ENCODE results near the gene HDAC9. TPM values are rescaled to one million over a fixed set of nuclear protein-coding genes. Genes with fewer than 3 reads are reported as not detected.
A peak's percentile ranks its signal among the peaks of the same experiment; 100 is the strongest.

Gene HDAC9
- total RNA-seq, 1 experiment from 2014 or later: 14.7 TPM

DNA sequence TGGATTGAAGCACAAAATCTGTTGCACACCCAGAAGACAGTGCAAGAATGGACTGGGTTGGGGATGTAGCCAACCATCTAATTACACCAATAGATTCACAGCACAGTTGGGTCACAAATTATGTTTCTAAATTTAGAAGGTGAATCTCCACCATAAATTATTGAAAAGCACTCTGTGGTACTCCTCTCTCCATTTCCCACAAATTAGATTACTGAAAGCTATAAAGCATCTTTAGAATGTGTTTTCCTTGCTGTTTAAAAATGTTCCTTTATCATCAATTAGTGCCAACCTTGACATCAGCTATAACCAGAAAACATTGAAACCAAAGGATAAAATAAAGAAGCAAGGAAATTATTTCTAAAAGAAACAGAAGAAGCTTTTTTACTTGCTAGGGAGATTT, 39.9 kb upstream of the HDAC9 start:
- POLR2A ChIA-PET (ENCODE audit: unreplicated experiment): interaction anchor here (0.7 kb wide), 1 partner anchor 40 kb away, joined by 6 read pairs; the partner anchor contains the start of gene HDAC9
- H3K4me1 ChIP-seq (replicated peaks; ENCODE audit: insufficient read depth): peaks cover 11% of the 10 kb centered on the region
- intact Hi-C loops (cut with micrococcal nuclease; ENCODE audit: unreplicated experiment): no loop called here
- H3F3A ChIP-seq (ENCODE audit: insufficient read depth, low read depth): no peaks in the 10 kb centered on the region; the same call in 1 of the 2 replicates
- H3K27me3 ChIP-seq (ENCODE audit: insufficient read depth, low read depth): no peaks in the 10 kb centered on the region
- no peak overlapping the region for H3K27ac ChIP-seq
- H3K79me2 ChIP-seq (ENCODE audit: low read depth): no peaks in the 10 kb centered on the region
- H2AFZ ChIP-seq: peak overlapping the region; percentile 11; the same call in 1 of the 2 replicates
- H3K9me3 ChIP-seq (ENCODE audit: insufficient read depth, low read depth): no peaks in the 10 kb centered on the region
- DNase-seq: no peak
- no peak overlapping the region for H3K4me2 ChIP-seq
- TF ChIP-seq EZH2 (IDR thresholded peaks at IDR 0.05; ENCODE audit: low read depth): no peak
- TF ChIP-seq, protein P1, sequence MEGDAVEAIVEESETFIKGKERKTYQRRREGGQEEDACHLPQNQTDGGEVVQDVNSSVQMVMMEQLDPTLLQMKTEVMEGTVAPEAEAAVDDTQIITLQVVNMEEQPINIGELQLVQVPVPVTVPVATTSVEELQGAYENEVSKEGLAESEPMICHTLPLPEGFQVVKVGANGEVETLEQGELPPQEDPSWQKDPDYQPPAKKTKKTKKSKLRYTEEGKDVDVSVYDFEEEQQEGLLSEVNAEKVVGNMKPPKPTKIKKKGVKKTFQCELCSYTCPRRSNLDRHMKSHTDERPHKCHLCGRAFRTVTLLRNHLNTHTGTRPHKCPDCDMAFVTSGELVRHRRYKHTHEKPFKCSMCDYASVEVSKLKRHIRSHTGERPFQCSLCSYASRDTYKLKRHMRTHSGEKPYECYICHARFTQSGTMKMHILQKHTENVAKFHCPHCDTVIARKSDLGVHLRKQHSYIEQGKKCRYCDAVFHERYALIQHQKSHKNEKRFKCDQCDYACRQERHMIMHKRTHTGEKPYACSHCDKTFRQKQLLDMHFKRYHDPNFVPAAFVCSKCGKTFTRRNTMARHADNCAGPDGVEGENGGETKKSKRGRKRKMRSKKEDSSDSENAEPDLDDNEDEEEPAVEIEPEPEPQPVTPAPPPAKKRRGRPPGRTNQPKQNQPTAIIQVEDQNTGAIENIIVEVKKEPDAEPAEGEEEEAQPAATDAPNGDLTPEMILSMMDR (conservative IDR thresholded peaks at IDR 0.05): no peak
- no peak overlapping the region for H3K4me3 ChIP-seq
- H3K36me3 ChIP-seq (ENCODE audit: low read depth): no peaks in the 10 kb centered on the region
- CTCF ChIA-PET: interaction anchor here (0.6 kb wide), 1 partner anchor 749 kb away, joined by 3 read pairs; no protein-coding TSS in a partner anchor
- H3K9me2 ChIP-seq (ENCODE audit: insufficient read depth): no peaks in the 10 kb centered on the region
- no peaks in the 10 kb centered on the region for H4K20me1 ChIP-seq (ENCODE audit: insufficient read depth)
- no TSS peak for BruUV-seq (replicated peaks)

DNA sequence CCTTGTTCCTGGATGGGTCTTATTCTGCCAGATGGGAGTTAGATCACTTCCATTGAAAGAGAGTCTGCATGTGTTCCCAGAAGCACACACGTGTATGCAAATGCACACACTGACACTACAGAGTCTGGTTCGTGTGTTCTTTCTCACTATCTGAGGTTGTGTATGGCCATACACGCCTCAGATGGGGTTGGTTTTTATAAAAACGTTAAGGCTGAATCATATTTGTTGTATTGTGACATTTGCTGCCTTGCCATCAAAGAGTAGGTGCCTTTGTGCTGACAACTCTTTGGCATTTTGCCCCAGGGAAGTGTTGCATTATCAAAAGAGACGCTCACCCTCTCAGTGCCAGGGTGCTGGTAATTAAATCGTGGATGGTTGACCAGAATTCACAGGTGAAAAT, 37.7 kb upstream of the HDAC9 start:
- Histone ChIP-seq H3K9me2 (ENCODE audit: insufficient read depth) (no peaks in the 10 kb centered on the region), H3K27ac (no peak overlapping the region), H3F3A (ENCODE audit: insufficient read depth, low read depth) (no peaks in the 10 kb centered on the region; the same call in 1 of the 2 replicates), H3K27me3 (ENCODE audit: insufficient read depth, low read depth) (no peaks in the 10 kb centered on the region), H3K79me2 (ENCODE audit: low read depth) (no peaks in the 10 kb centered on the region), H3K36me3 (ENCODE audit: low read depth) (no peaks in the 10 kb centered on the region), H4K20me1 (ENCODE audit: insufficient read depth) (no peaks in the 10 kb centered on the region), H3K9me3 (ENCODE audit: insufficient read depth, low read depth) (no peaks in the 10 kb centered on the region), H3K4me1 (replicated peaks; ENCODE audit: insufficient read depth) (peaks cover 11% of the 10 kb centered on the region), H3K4me2 (no peak overlapping the region), H2AFZ (peak overlapping the region; percentile 40; the same call in 1 of the 2 replicates), H3K4me3 (no peak overlapping the region)
- ChIA-PET POLR2A (ENCODE audit: unreplicated experiment) (no interaction called here), CTCF (no interaction called here)
- BruUV-seq (replicated peaks): no TSS peak
- peak; percentile 28 to 70 for DNase-seq
- intact Hi-C loops (cut with micrococcal nuclease; ENCODE audit: unreplicated experiment): no loop called here
- TF ChIP-seq, protein P1 (conservative IDR thresholded peaks at IDR 0.05): no peak
- no peak for TF ChIP-seq EZH2 (IDR thresholded peaks at IDR 0.05; ENCODE audit: low read depth)

DNA sequence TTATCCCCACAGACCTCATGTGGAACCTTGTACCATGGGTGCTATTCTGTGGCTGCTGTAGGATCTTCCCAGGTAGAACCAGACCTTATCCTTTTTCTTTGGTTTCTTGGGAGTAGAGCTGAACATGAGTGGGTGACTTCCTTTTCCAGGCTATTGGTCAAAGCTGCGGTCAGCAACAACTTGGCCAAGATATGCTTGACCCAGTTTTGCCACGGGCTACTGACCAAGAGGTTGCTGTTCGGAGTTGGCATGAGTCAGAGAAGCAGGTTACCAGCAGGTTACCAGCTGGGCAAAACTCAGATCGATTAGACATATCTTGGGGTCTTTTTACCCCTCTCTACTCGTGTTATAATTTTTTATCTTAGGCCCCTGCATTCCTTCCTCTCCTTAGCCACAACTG, 36.7 kb upstream of the HDAC9 start:
- Histone ChIP-seq H3K27ac (no peak overlapping the region), H3K79me2 (ENCODE audit: low read depth) (no peaks in the 10 kb centered on the region), H3K9me3 (ENCODE audit: insufficient read depth, low read depth) (no peaks in the 10 kb centered on the region), H4K20me1 (ENCODE audit: insufficient read depth) (no peaks in the 10 kb centered on the region), H3K27me3 (ENCODE audit: insufficient read depth, low read depth) (no peaks in the 10 kb centered on the region), H2AFZ (peak overlapping the region; percentile 49; the same call in 1 of the 2 replicates), H3K4me1 (replicated peaks; ENCODE audit: insufficient read depth) (peaks cover 11% of the 10 kb centered on the region), H3K4me3 (no peak overlapping the region), H3F3A (ENCODE audit: insufficient read depth, low read depth) (no peaks in the 10 kb centered on the region; the same call in 1 of the 2 replicates), H3K4me2 (no peak overlapping the region), H3K36me3 (ENCODE audit: low read depth) (no peaks in the 10 kb centered on the region), H3K9me2 (ENCODE audit: insufficient read depth) (no peaks in the 10 kb centered on the region)
- no TSS peak for BruUV-seq (replicated peaks)
- TF ChIP-seq, protein P1 (conservative IDR thresholded peaks at IDR 0.05): no peak
- TF ChIP-seq EZH2 (IDR thresholded peaks at IDR 0.05; ENCODE audit: low read depth): no peak
- DNase-seq: peak in 1 of 2 experiments; percentile 56
- ChIA-PET CTCF (no interaction called here), POLR2A (ENCODE audit: unreplicated experiment) (interaction anchor here (0.6 kb wide), 1 partner anchor 50 kb away, joined by 5 read pairs; no protein-coding TSS in a partner anchor)
- intact Hi-C loops (cut with micrococcal nuclease; ENCODE audit: unreplicated experiment): no loop called here

Data from PC-9 (cell line).